ENCODE data around the gene PPFIBP2. TPM values are rescaled to one million over a fixed set of nuclear protein-coding genes. Genes with fewer than 3 reads are reported as not detected.

PPFIBP2 gene
- total RNA-seq, 1 experiment from 2014 or later = 13.9 TPM

- Histone ChIP-seq H3K27me3 (ENCODE audit: insufficient read depth, low read depth) (no peaks in the 10 kb centered on the region), H3K9me2 (ENCODE audit: insufficient read depth) (no peaks in the 10 kb centered on the region), H3K27ac (no peak overlapping the region), H3K36me3 (ENCODE audit: low read depth) (no peaks in the 10 kb centered on the region), H3K4me3 (no peak overlapping the region), H3K79me2 (ENCODE audit: low read depth) (no peaks in the 10 kb centered on the region), H3F3A (ENCODE audit: insufficient read depth, low read depth) (no peaks in the 10 kb centered on the region), H3K4me1 (replicated peaks; ENCODE audit: insufficient read depth) (no peaks in the 10 kb centered on the region; the same call in 1 of the 2 replicates), H3K4me2 (no peak overlapping the region), H3K9me3 (ENCODE audit: insufficient read depth, low read depth) (no peaks in the 10 kb centered on the region), H2AFZ (no peak overlapping the region), H4K20me1 (ENCODE audit: insufficient read depth) (no peaks in the 10 kb centered on the region)
- ChIA-PET POLR2A (ENCODE audit: unreplicated experiment) (no interaction called here), CTCF (interaction anchor here (0.6 kb wide), 1 partner anchor 1154 kb away, joined by 3 read pairs; no protein-coding TSS in a partner anchor)
- intact Hi-C loops (cut with micrococcal nuclease; ENCODE audit: unreplicated experiment) = no loop called here
- no peak for DNase-seq
- no peak for TF ChIP-seq EZH2 (IDR thresholded peaks at IDR 0.05; ENCODE audit: low read depth)
- no peak for TF ChIP-seq CTCF (conservative IDR thresholded peaks at IDR 0.05)
- BruUV-seq (replicated peaks) = no TSS peak
Observed at GRCh38 chr11:7532405-7533145, 18.8 kb downstream of the PPFIBP2 start.

GRCh38 chr11:7533199-7534041, 19.6 kb downstream of the PPFIBP2 start:
- intact Hi-C loops (cut with micrococcal nuclease; ENCODE audit: unreplicated experiment) = no loop called here
- Histone ChIP-seq H4K20me1 (ENCODE audit: insufficient read depth) (no peaks in the 10 kb centered on the region), H3K79me2 (ENCODE audit: low read depth) (no peaks in the 10 kb centered on the region), H3K36me3 (ENCODE audit: low read depth) (no peaks in the 10 kb centered on the region), H3K27ac (no peak overlapping the region), H3K27me3 (ENCODE audit: insufficient read depth, low read depth) (no peaks in the 10 kb centered on the region), H3K4me2 (no peak overlapping the region), H3K4me3 (no peak overlapping the region), H3K9me2 (ENCODE audit: insufficient read depth) (no peaks in the 10 kb centered on the region), H3K4me1 (replicated peaks; ENCODE audit: insufficient read depth) (peaks cover 2% of the 10 kb centered on the region; the same call in 1 of the 2 replicates), H2AFZ (no peak overlapping the region), H3K9me3 (ENCODE audit: insufficient read depth, low read depth) (no peaks in the 10 kb centered on the region), H3F3A (ENCODE audit: insufficient read depth, low read depth) (no peaks in the 10 kb centered on the region)
- no peak for TF ChIP-seq EZH2 (IDR thresholded peaks at IDR 0.05; ENCODE audit: low read depth)
- no peak for TF ChIP-seq CTCF (conservative IDR thresholded peaks at IDR 0.05)
- DNase-seq = no peak
- CTCF ChIA-PET = no interaction called here
- POLR2A ChIA-PET (ENCODE audit: unreplicated experiment) = interaction anchor here (0.7 kb wide), 1 partner anchor 13 kb away, joined by 3 read pairs; no protein-coding TSS in a partner anchor
- no TSS peak for BruUV-seq (replicated peaks)

- BruUV-seq (replicated peaks) = no TSS peak
- no peaks in the 10 kb centered on the region for H4K20me1 ChIP-seq (ENCODE audit: insufficient read depth)
- ChIA-PET CTCF (no interaction called here), POLR2A (ENCODE audit: unreplicated experiment) (interaction anchor here (0.7 kb wide), 1 partner anchor 12 kb away, joined by 3 read pairs; no protein-coding TSS in a partner anchor)
- H3K36me3 ChIP-seq (ENCODE audit: low read depth) = no peaks in the 10 kb centered on the region
- no peaks in the 10 kb centered on the region for H3K79me2 ChIP-seq (ENCODE audit: low read depth)
- H3K9me2 ChIP-seq (ENCODE audit: insufficient read depth) = no peaks in the 10 kb centered on the region
- intact Hi-C loops (cut with micrococcal nuclease; ENCODE audit: unreplicated experiment) = no loop called here
- no peak overlapping the region for H3K4me3 ChIP-seq
- TF ChIP-seq EZH2 (IDR thresholded peaks at IDR 0.05; ENCODE audit: low read depth) = no peak
- TF ChIP-seq CTCF (conservative IDR thresholded peaks at IDR 0.05) = no peak
- no peaks in the 10 kb centered on the region for H3K9me3 ChIP-seq (ENCODE audit: insufficient read depth, low read depth)
- H2AFZ ChIP-seq = no peak overlapping the region
- peaks cover 8% of the 10 kb centered on the region for H3K4me1 ChIP-seq (replicated peaks; ENCODE audit: insufficient read depth)
- H3K27ac ChIP-seq = no peak overlapping the region
- no peaks in the 10 kb centered on the region for H3K27me3 ChIP-seq (ENCODE audit: insufficient read depth, low read depth)
- no peak overlapping the region for H3K4me2 ChIP-seq
- DNase-seq = peak in 1 of 2 experiments; percentile 36
- H3F3A ChIP-seq (ENCODE audit: insufficient read depth, low read depth) = no peaks in the 10 kb centered on the region
Observed at GRCh38 chr11:7534042-7534378, 20.2 kb downstream of the PPFIBP2 start.
